H1 (cell line): ENCODE measurements around the gene NEK9. TPM values are rescaled to one million over a fixed set of nuclear protein-coding genes. Genes with fewer than 3 reads are reported as not detected.

ENCODE experiments used
- CTCF ChIA-PET: fragments of 300-600 bp; sonication (Branson Sonifier 250); formaldehyde crosslinking; loops from one replicate; lab custom pipeline; 2021; ENCODE audit not compliant: partially characterized antibody; lab: Charles Lee
- POLR2A ChIA-PET: fragments of 300-600 bp; sonication (Branson Sonifier 250); formaldehyde crosslinking; loops from one replicate; lab custom pipeline; 2021; ENCODE audit warnings: inconsistent platforms; ENCODE audit not compliant: partially characterized antibody; lab: Charles Lee
- DNase-seq, 2 experiments: peaks; one replicate each; pipeline versions ENCODE4 v3.0.0 to v3.0.0-alpha.2; 2010 to 2022; ENCODE audit warnings: low spot score in 2 of 2, low read depth in 1 of 2, mixed read lengths in 1 of 2
- FAIRE-seq: peaks from 2 replicates; lab custom pipeline; 2011; peaks lifted over from hg19 to GRCh38; lab: Jason Lieb, UNC
- H2AFZ ChIP-seq: 2 replicates; pipeline ENCODE4 v1.8.1; 2012; ENCODE audit warnings: low read length, inconsistent platforms
- H2AK5ac ChIP-seq: 2 replicates; pipeline ENCODE4 v1.6.1; 2013; ENCODE audit warnings: low read depth, low read length
- H2BK120ac ChIP-seq: replicated peaks from 2 replicates; pipeline ENCODE3; 2013; ENCODE audit warnings: low read depth, low read length, inconsistent platforms
- H2BK12ac ChIP-seq: 2 replicates; pipeline ENCODE4 v1.6.1; 2013; ENCODE audit warnings: low read depth, low read length
- H2BK15ac ChIP-seq: 2 replicates; pipeline ENCODE4 v1.6.1; 2013; ENCODE audit warnings: low read length
- H2BK20ac ChIP-seq: 2 replicates; pipeline ENCODE4 v1.6.1; 2013; ENCODE audit warnings: low read length
- H2BK5ac ChIP-seq: 2 replicates; pipeline ENCODE4 v1.6.1; 2013; ENCODE audit warnings: low read depth, low read length
- H3K14ac ChIP-seq: 2 replicates; pipeline ENCODE4 v1.6.1; 2013; ENCODE audit warnings: inconsistent platforms; ENCODE audit not compliant: insufficient read length
- H3K18ac ChIP-seq: 2 replicates; pipeline ENCODE4 v1.6.1; 2013; ENCODE audit warnings: low read length; ENCODE audit errors: extremely low read depth
- H3K23ac ChIP-seq: 2 replicates; pipeline ENCODE4 v1.6.1; 2013; ENCODE audit warnings: inconsistent platforms; ENCODE audit not compliant: insufficient read length
- H3K23me2 ChIP-seq: 2 replicates; pipeline ENCODE4 v1.6.1; 2013; ENCODE audit warnings: low read depth, low read length
- H3K27ac ChIP-seq: 2 replicates; pipeline ENCODE4 v1.6.1; 2011; ENCODE audit warnings: low read depth, low read length, inconsistent platforms
- H3K27me3 ChIP-seq, 4 experiments: replicated peaks in 1 of 4; 1 replicate in 1 of 4; 2 replicates in 3 of 4; pipeline versions ENCODE4 v1.6.1 to v1.8.1; 2011 to 2013; ENCODE audit warnings: low read length in 3 of 4, mild to moderate bottlenecking in 3 of 4, inconsistent platforms in 2 of 4, mixed read lengths in 2 of 4, moderate library complexity in 1 of 4; ENCODE audit not compliant: control insufficient read depth in 3 of 4, insufficient read depth in 3 of 4; ENCODE audit errors: extremely low read depth in 1 of 4
- H3K36me3 ChIP-seq, 4 experiments: 2 replicates each; pipeline versions ENCODE4 v1.6.1 to v1.8.1; 2011 to 2013; ENCODE audit warnings: mild to moderate bottlenecking in 4 of 4, low read length in 3 of 4, moderate library complexity in 2 of 4, control low read depth in 1 of 4, inconsistent platforms in 1 of 4; ENCODE audit not compliant: insufficient read depth in 4 of 4, control insufficient read depth in 2 of 4
- H3K4ac ChIP-seq: replicated peaks from 2 replicates; pipeline ENCODE3; 2013; ENCODE audit warnings: low read length, low read depth, mixed read lengths, inconsistent platforms; ENCODE audit not compliant: insufficient read length
- H3K4me1 ChIP-seq, 4 experiments: replicated peaks in 1 of 4; 1 replicate in 1 of 4; 2 replicates in 3 of 4; pipeline versions ENCODE4 v1.6.1 to v1.8.1; 2011 to 2013; ENCODE audit warnings: low read length in 3 of 4, inconsistent platforms in 2 of 4, mixed read lengths in 1 of 4; ENCODE audit not compliant: insufficient read depth in 4 of 4, control insufficient read depth in 3 of 4
- H3K4me2 ChIP-seq, 2 experiments: 2 replicates each; pipeline versions ENCODE4 v1.6.1 to v1.8.1; 2011 to 2013; ENCODE audit warnings: low read depth in 2 of 2, low read length in 2 of 2, control low read depth in 1 of 2, inconsistent platforms in 1 of 2, mild to moderate bottlenecking in 1 of 2; ENCODE audit not compliant: insufficient read depth in 1 of 2
- H3K4me3 ChIP-seq, 4 experiments: fragments of 200-600, 300-600 bp in 1 of 4; sonication (generic), shearing (Covaris generic), sonication (Bioruptor Twin) in 1 of 4; 2 replicates each; pipeline versions ENCODE4 v1.5.1 to v1.8.1; 2011 to 2016; ENCODE audit warnings: low read length in 4 of 4, low read depth in 3 of 4, control low read depth in 2 of 4, inconsistent platforms in 2 of 4, mild to moderate bottlenecking in 2 of 4, mixed read lengths in 1 of 4, moderate library complexity in 1 of 4; ENCODE audit not compliant: insufficient read depth in 2 of 4; ENCODE audit errors: extremely low read depth in 1 of 4
- H3K56ac ChIP-seq: replicated peaks from 2 replicates; pipeline ENCODE3; 2013; ENCODE audit warnings: low read depth, mild to moderate bottlenecking, mixed read lengths, low read length, inconsistent platforms; ENCODE audit not compliant: insufficient read length
- H3K79me1 ChIP-seq: 2 replicates; pipeline ENCODE4 v1.6.1; 2013; ENCODE audit warnings: low read depth, low read length, control low read depth
- H3K79me2 ChIP-seq, 2 experiments: 2 replicates each; pipeline versions ENCODE4 v1.6.1 to v1.8.1; 2012 to 2013; ENCODE audit warnings: low read length in 2 of 2, mild to moderate bottlenecking in 2 of 2, inconsistent platforms in 1 of 2; ENCODE audit not compliant: insufficient read depth in 2 of 2, control insufficient read depth in 1 of 2
- H3K9ac ChIP-seq, 4 experiments: replicated peaks in 1 of 4; 1 replicate in 1 of 4; 2 replicates in 3 of 4; pipeline versions ENCODE4 v1.6.1 to v1.8.1; 2011 to 2013; ENCODE audit warnings: low read depth in 3 of 4, low read length in 3 of 4, control low read depth in 2 of 4, mild to moderate bottlenecking in 2 of 4, moderate library complexity in 2 of 4, inconsistent platforms in 1 of 4; ENCODE audit errors: extremely low read depth in 1 of 4
- H3K9me3 ChIP-seq, 2 experiments: 2 replicates each; pipeline versions ENCODE4 v1.6.1 to v1.8.1; 2012 to 2013; ENCODE audit warnings: mild to moderate bottlenecking in 2 of 2, moderate library complexity in 2 of 2, control low read depth in 1 of 2, inconsistent platforms in 1 of 2, low read depth in 1 of 2, low read length in 1 of 2, mixed read lengths in 1 of 2; ENCODE audit not compliant: insufficient read depth in 2 of 2
- H4K20me1 ChIP-seq, 2 experiments: replicated peaks in 1 of 2; 2 replicates each; pipeline versions ENCODE3 to v1.8.1; 2011 to 2013; ENCODE audit warnings: inconsistent platforms in 2 of 2, low read length in 2 of 2, mild to moderate bottlenecking in 1 of 2; ENCODE audit not compliant: insufficient read depth in 2 of 2, control insufficient read depth in 1 of 2
- H4K5ac ChIP-seq: 2 replicates; pipeline ENCODE4 v1.6.1; 2013; ENCODE audit warnings: low read length, low read depth, mixed read lengths, inconsistent platforms; ENCODE audit not compliant: insufficient read length
- H4K8ac ChIP-seq: 2 replicates; pipeline ENCODE4 v1.8.0; 2013; ENCODE audit warnings: mild to moderate bottlenecking, moderate library complexity, low read length, inconsistent platforms; ENCODE audit not compliant: insufficient read depth; ENCODE audit errors: extremely low read depth
- H4K91ac ChIP-seq: replicated peaks from 2 replicates; pipeline ENCODE3; 2013; ENCODE audit warnings: low read length, mixed read lengths, inconsistent platforms; ENCODE audit not compliant: insufficient read length
- BACH1 ChIP-seq: IDR thresholded peaks from 2 replicates; pipeline ENCODE4 v1.6.1; 2012; ENCODE audit warnings: low read length, improper control_type of control experiment
- BRCA1 ChIP-seq: IDR thresholded peaks from 2 replicates; pipeline ENCODE4 v1.6.1; 2012; ENCODE audit warnings: low read depth, low read length, improper control_type of control experiment
- CBX5 ChIP-seq: fragments of 300-800, 300-1000 bp; sonication (generic); IDR thresholded peaks from 2 replicates; pipeline ENCODE4 v1.7.1; 2016; ENCODE audit warnings: antibody characterized with exemption, low read length, low read depth
- GABPA ChIP-seq: IDR thresholded peaks from 2 replicates; pipeline ENCODE4 v1.6.1; 2011; ENCODE audit warnings: mild to moderate bottlenecking, low read length, moderate library complexity, borderline replicate concordance; ENCODE audit not compliant: insufficient read depth
- KDM1A ChIP-seq: fragments of 200-600, 300-600 bp; sonication (generic); IDR thresholded peaks from 2 replicates; pipeline ENCODE4 v1.7.1; 2016; ENCODE audit warnings: mild to moderate bottlenecking, low read length, borderline replicate concordance
- POLR2A ChIP-seq, 2 experiments: IDR thresholded peaks; 1 replicate in 1 of 2; 2 replicates in 1 of 2; pipeline ENCODE4 v1.6.1; 2011; ENCODE audit warnings: low read depth in 2 of 2, low read length in 2 of 2, mild to moderate bottlenecking in 2 of 2; ENCODE audit errors: control extremely low read depth in 1 of 2
- RNF2 ChIP-seq: fragments of 200-900, 300-1000 bp; sonication (generic); IDR thresholded peaks from 2 replicates; pipeline ENCODE4 v1.7.1; 2016; ENCODE audit warnings: borderline replicate concordance, low read depth, mild to moderate bottlenecking, antibody characterized with exemption, low read length; ENCODE audit not compliant: poor library complexity, severe bottlenecking; ENCODE audit errors: missing control alignments
- RXRA ChIP-seq: IDR thresholded peaks from 2 replicates; pipeline ENCODE4 v1.6.1; 2011; ENCODE audit warnings: low read depth, mild to moderate bottlenecking, low read length, moderate library complexity; ENCODE audit not compliant: insufficient read depth
- TAF7 ChIP-seq: optimal IDR thresholded peaks from 2 replicates; pipeline ENCODE3; 2011; ENCODE audit warnings: low read depth, mild to moderate bottlenecking, inconsistent platforms, low read length, moderate library complexity, borderline replicate concordance
- TCF12 ChIP-seq: IDR thresholded peaks from 2 replicates; pipeline ENCODE4 v1.6.1; 2011; ENCODE audit warnings: low read depth, mild to moderate bottlenecking, low read length
- WGBS, 2 experiments: shearing (Covaris generic) in 1 of 2; methylation state at CpG; one replicate each; pipeline versions ENCODE4 v1.1.6 to v1.1.7; 2013 to 2015; ENCODE audit warnings: low lambda C conversion rate in 2 of 2, mixed read lengths in 2 of 2, inconsistent platforms in 1 of 2, low coverage in 1 of 2, missing lambda C conversion rate in 1 of 2; ENCODE audit not compliant: insufficient replicate concordance in 2 of 2, insufficient coverage in 1 of 2, insufficient read length in 1 of 2; ENCODE audit errors: extremely low coverage in 1 of 2, missing lambda C conversion rate in 1 of 2; 5-methylcytosine and 5-hydroxymethylcytosine counted together
- polyA plus RNA-seq, 7 experiments: library from polyadenylated mRNA; depleted of rRNA in 3 of 7; stranded (reverse) in 5 of 7; unstranded in 2 of 7; fragments of >200 nt in 5 of 7; fragments of 200-250 nt in 2 of 7; gene quantifications; 1 replicate in 5 of 7; 2 replicates in 1 of 7; 4 replicates in 1 of 7; pipeline versions ENCODE4 v1.2.1 to v1.2.3, GENCODE V29; 2011 to 2013; ENCODE audit warnings: missing spikeins in 2 of 7, mixed read lengths in 2 of 7
- total RNA-seq: library from RNA; stranded (reverse); fragmentation: NEBNext Ultra II Directional; extraction: Animal tissue kit (Norgen Biotek cat#: 25700); gene quantifications from 2 replicates; pipeline ENCODE4 v1.2.1, GENCODE V29; 2021
- TF ChIP-seq, protein P1 (sequence below), 3 experiments: IDR thresholded peaks; 1 replicate in 2 of 3; 2 replicates in 1 of 3; pipeline versions ENCODE4 v1.5.1 to v1.6.1; 2011; ENCODE audit warnings: low read length in 3 of 3, mild to moderate bottlenecking in 3 of 3, inconsistent platforms in 2 of 3, low read depth in 1 of 3, moderate library complexity in 1 of 3; ENCODE audit not compliant: insufficient read depth in 1 of 3; ENCODE audit errors: control extremely low read depth in 1 of 3

Gene NEK9
- total and polyA plus RNA-seq, 2 of the 8 experiments (the other 6 are each of a cell fraction or from before 2014, with no cell fraction given) = 16.0 to 43.6 TPM

GRCh38 chr14:75156901-75157300 is 30.1 kb upstream of the NEK9 start:
- Histone ChIP-seq H3K27me3 (no peaks in the 10 kb centered on the region), H2BK5ac (no peak overlapping the region), H2BK120ac (no peak overlapping the region), H3K36me3 (no peaks in the 10 kb centered on the region; a peak in 2 of 8 replicates), H3K4me2 (no peak overlapping the region), H3K23ac (no peak overlapping the region), H4K8ac (no peak overlapping the region), H3K9me3 (no peaks in the 10 kb centered on the region), H3K4me1 (peaks cover 0 to 3% (median 0%) of the 10 kb centered on the region in 4 experiments; a peak in 3 of 7 replicates), H3K4me3 (no peak overlapping the region), H4K20me1 (peaks cover 2 to 6% of the 10 kb centered on the region in 2 experiments), H4K5ac (no peak overlapping the region), H3K27ac (no peak overlapping the region), H2AFZ (no peak overlapping the region), H2BK20ac (no peak overlapping the region), H2BK15ac (no peak overlapping the region), H3K79me2 (peaks cover 4 to 60% of the 10 kb centered on the region in 2 experiments; a peak in 3 of 4 replicates), H3K18ac (no peak overlapping the region), H3K56ac (no peak overlapping the region), H3K9ac (no peak overlapping the region), H3K79me1 (peaks cover 3% of the 10 kb centered on the region; the same call in 1 of the 2 replicates), H4K91ac (no peak overlapping the region), H3K23me2 (no peaks in the 10 kb centered on the region), H2BK12ac (no peak overlapping the region), H3K4ac (no peak overlapping the region), H3K14ac (no peak overlapping the region), H2AK5ac (no peak overlapping the region)
- ChIA-PET POLR2A (interaction anchor here (0.6 to 1.4 kb wide), 5 partner anchors 13 to 127 kb away, joined by 3 read pairs; no protein-coding TSS in a partner anchor), CTCF (interaction anchor here (0.6 to 3.7 kb wide), 2 partner anchors 139 to 155 kb away, joined by 3 to 14 read pairs; no protein-coding TSS in a partner anchor)
- 89% methylated on average over 3 of the region's 3 CpGs; no CpG with 5 or more reads in 1 of the 2 experiments for WGBS, 2 experiments
- DNase-seq (no peak), FAIRE-seq (no peak)
- TF ChIP-seq RNF2 (no peak), RXRA (no peak), GABPA (no peak), TCF12 (no peak), CBX5 (no peak), BRCA1 (no peak), KDM1A (no peak), BACH1 (no peak), POLR2A (IDR thresholded peaks at IDR 0.05; ENCODE audit: control extremely low read depth in 1 of 2, low read depth in 2 of 2, low read length in 2 of 2) (no peak), TAF7 (no peak)
- TF ChIP-seq, protein P1, sequence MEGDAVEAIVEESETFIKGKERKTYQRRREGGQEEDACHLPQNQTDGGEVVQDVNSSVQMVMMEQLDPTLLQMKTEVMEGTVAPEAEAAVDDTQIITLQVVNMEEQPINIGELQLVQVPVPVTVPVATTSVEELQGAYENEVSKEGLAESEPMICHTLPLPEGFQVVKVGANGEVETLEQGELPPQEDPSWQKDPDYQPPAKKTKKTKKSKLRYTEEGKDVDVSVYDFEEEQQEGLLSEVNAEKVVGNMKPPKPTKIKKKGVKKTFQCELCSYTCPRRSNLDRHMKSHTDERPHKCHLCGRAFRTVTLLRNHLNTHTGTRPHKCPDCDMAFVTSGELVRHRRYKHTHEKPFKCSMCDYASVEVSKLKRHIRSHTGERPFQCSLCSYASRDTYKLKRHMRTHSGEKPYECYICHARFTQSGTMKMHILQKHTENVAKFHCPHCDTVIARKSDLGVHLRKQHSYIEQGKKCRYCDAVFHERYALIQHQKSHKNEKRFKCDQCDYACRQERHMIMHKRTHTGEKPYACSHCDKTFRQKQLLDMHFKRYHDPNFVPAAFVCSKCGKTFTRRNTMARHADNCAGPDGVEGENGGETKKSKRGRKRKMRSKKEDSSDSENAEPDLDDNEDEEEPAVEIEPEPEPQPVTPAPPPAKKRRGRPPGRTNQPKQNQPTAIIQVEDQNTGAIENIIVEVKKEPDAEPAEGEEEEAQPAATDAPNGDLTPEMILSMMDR (IDR thresholded peaks at IDR 0.05; ENCODE audit: control extremely low read depth in 1 of 3, insufficient read depth in 1 of 3, low read depth in 1 of 3, low read length in 3 of 3) = no peak
